Peyer's patch (tissue), 4 donors: ENCODE results near the gene ZFAND5. TPM values are rescaled to one million over a fixed set of nuclear protein-coding genes. Genes with fewer than 3 reads are reported as not detected.

Experiments used
- DNase-seq, 3 donors: peaks; one replicate each; pipeline ENCODE4 v3.0.0-alpha.2; 2017 to 2019
- H3K27ac ChIP-seq, 4 donors: fragments of 200-600 bp; sonication (generic); one replicate each; pipeline ENCODE4 v1.5.1; 2016 to 2019
- H3K27me3 ChIP-seq, 2 donors: fragments of 200-600 bp; sonication (generic); one replicate each; pipeline ENCODE4 v1.5.1; 2019
- H3K36me3 ChIP-seq, 3 donors: fragments of 200-600 bp; sonication (generic); one replicate each; pipeline ENCODE4 v1.5.1; 2016 to 2019
- H3K4me1 ChIP-seq, 4 donors: fragments of 200-600 bp; sonication (generic); one replicate each; pipeline ENCODE4 v1.5.1; 2016 to 2019
- H3K4me3 ChIP-seq, 4 donors: fragments of 200-600 bp; sonication (generic); 1 replicate in 3 of 4; 2 replicates in 1 of 4; pipeline ENCODE4 v1.5.1; 2016 to 2019; ENCODE audit warnings: mild to moderate bottlenecking in 1 of 4
- H3K9me3 ChIP-seq, 4 donors: fragments of 200-600 bp; sonication (generic); one replicate each; pipeline ENCODE4 v1.5.1; 2016 to 2019; ENCODE audit warnings: mild to moderate bottlenecking in 1 of 4
- CTCF ChIP-seq, 6 experiments: fragments of 450-650 bp in 4 of 6; fragments of 200-600 bp in 2 of 6; sonication (generic) in 1 of 6; IDR thresholded peaks; one replicate each; pipeline ENCODE4 v1.5.1; 2017 to 2019; ENCODE audit warnings: antibody characterized with exemption in 6 of 6, mild to moderate bottlenecking in 3 of 6, moderate library complexity in 1 of 6
- POLR2A ChIP-seq, 2 donors: fragments of 450-650 bp; IDR thresholded peaks; one replicate each; pipeline ENCODE4 v1.5.1; 2017; ENCODE audit warnings: antibody characterized with exemption in 2 of 2, mild to moderate bottlenecking in 2 of 2, moderate library complexity in 2 of 2
- total RNA-seq, 4 donors: library from RNA; depleted of rRNA; stranded (reverse); fragments of >200 nt; gene quantifications; one replicate each; pipeline ENCODE4 v1.1.0, GENCODE V29; 2016

ZFAND5 gene
- total RNA-seq, 4 donors from 2014 or later, result 69.0 to 272 (median 135) TPM

- no peak for DNase-seq
- no peaks in the 10 kb centered on the region for H3K9me3 ChIP-seq
- peak overlapping the region in 1 of 4 donors; percentile 26 for H3K27ac ChIP-seq
Observed at GRCh38 chr9:72306761-72307160, 58.2 kb downstream of the ZFAND5 start.

GRCh38 chr9:72305707-72306106 lies 59.3 kb downstream of the ZFAND5 start:
- H3K27me3 ChIP-seq, result no peaks in the 10 kb centered on the region
- H3K27ac ChIP-seq, result peak overlapping the region; percentile 54 to 88 (median 74)
- H3K4me1 ChIP-seq, result peaks cover 0 to 6% (median 0%) of the 10 kb centered on the region in 4 donors
- H3K36me3 ChIP-seq, result no peaks in the 10 kb centered on the region
- no peak for DNase-seq
- TF ChIP-seq POLR2A (IDR thresholded peaks at IDR 0.05) (no peak), CTCF (IDR thresholded peaks at IDR 0.05) (no peak)
- H3K4me3 ChIP-seq, result peak overlapping the region; percentile 5 to 50 (median 32)
- no peaks in the 10 kb centered on the region for H3K9me3 ChIP-seq

More at GRCh38 chr9:72306761-72307160, 58.2 kb downstream of the ZFAND5 start:
- Histone ChIP-seq H3K4me1 (peaks cover 0 to 6% (median 0%) of the 10 kb centered on the region in 4 donors), H3K4me3 (no peak overlapping the region), H3K27me3 (no peaks in the 10 kb centered on the region), H3K36me3 (no peaks in the 10 kb centered on the region)
- no peak for TF ChIP-seq POLR2A (IDR thresholded peaks at IDR 0.05)
- no peak for TF ChIP-seq CTCF (IDR thresholded peaks at IDR 0.05)

- peak overlapping the region in 3 of 4 donors; percentile 21 to 50 (median 43) for H3K4me3 ChIP-seq
- no peak for TF ChIP-seq CTCF (IDR thresholded peaks at IDR 0.05)
- TF ChIP-seq POLR2A (IDR thresholded peaks at IDR 0.05), result peak; percentile 63 to 96
- H3K36me3 ChIP-seq, result no peaks in the 10 kb centered on the region
- H3K4me1 ChIP-seq, result peaks cover 0 to 6% (median 0%) of the 10 kb centered on the region in 4 donors
- H3K27ac ChIP-seq, result peak overlapping the region; percentile 54 to 88 (median 74)
- no peaks in the 10 kb centered on the region for H3K27me3 ChIP-seq
- no peaks in the 10 kb centered on the region for H3K9me3 ChIP-seq
- peak; percentile 56 to 92 (median 82) for DNase-seq
Observed at GRCh38 chr9:72305102-72305546, 59.9 kb downstream of the ZFAND5 start.

GRCh38 chr9:72304538-72304937 lies 60.5 kb downstream of the ZFAND5 start:
- H3K9me3 ChIP-seq, result no peaks in the 10 kb centered on the region
- no peak for DNase-seq
- H3K4me1 ChIP-seq, result peaks cover 0 to 6% (median 0%) of the 10 kb centered on the region in 4 donors
- TF ChIP-seq POLR2A (IDR thresholded peaks at IDR 0.05) (no peak), CTCF (IDR thresholded peaks at IDR 0.05) (peak in 1 of 6 experiments; percentile 2)
- H3K4me3 ChIP-seq, result peak overlapping the region in 2 of 4 donors; percentile 26 to 43
- peak overlapping the region; percentile 54 to 88 (median 74) for H3K27ac ChIP-seq
- no peaks in the 10 kb centered on the region for H3K27me3 ChIP-seq
- H3K36me3 ChIP-seq, result no peaks in the 10 kb centered on the region

Other genes starting within 250 kb of the ZFAND5 start
- gene GDA, start 215.8 kb downstream of the ZFAND5 start, total RNA-seq, result 100 to 1,000 TPM in 3 of 4 donors, 10 to 100 TPM in 1; 14.0 to 291 (median 273) TPM
- gene TMC1, start 156.4 kb upstream of the ZFAND5 start, total RNA-seq, result not detected